WTC11 (cell line): ENCODE measurements around the gene DUSP6. TPM values are rescaled to one million over a fixed set of nuclear protein-coding genes. Genes with fewer than 3 reads are reported as not detected.

ENCODE experiments used
- ATAC-seq: fragments of 200-7000 bp; cut with Tn5 transposase; 2 replicates; pipeline ENCODE4 v1.10.0; 2021; ENCODE audit warnings: mild to moderate bottlenecking, moderate library complexity
- CTCF ChIA-PET: fragments of 300-600 bp; sonication (Branson Sonifier 250); formaldehyde crosslinking; loops from one replicate; lab custom pipeline; 2021; ENCODE audit warnings: antibody characterized with exemption; lab: Charles Lee
- POLR2A ChIA-PET: fragments of 350-600 bp; sonication (Branson Sonifier 250); formaldehyde crosslinking; loops from one replicate; lab custom pipeline; 2021; ENCODE audit warnings: antibody characterized with exemption; lab: Charles Lee
- DNase-seq: peaks from one replicate; pipeline ENCODE4 v3.0.0; 2021; ENCODE audit warnings: low spot score
- H3K27ac Mint-ChIP-seq: 2 replicates; pipeline ENCODE4 v1.8.0; 2021; ENCODE audit warnings: mixed read lengths
- H3K27me3 Mint-ChIP-seq: 2 replicates; pipeline ENCODE4 v1.8.0; 2021; ENCODE audit warnings: low read depth, mild to moderate bottlenecking, moderate library complexity, mixed read lengths
- H3K36me3 Mint-ChIP-seq: 2 replicates; pipeline ENCODE4 v1.8.0; 2021; ENCODE audit warnings: mixed read lengths
- H3K4me1 Mint-ChIP-seq: 2 replicates; pipeline ENCODE4 v1.8.0; 2022; ENCODE audit warnings: mixed read lengths
- H3K4me3 Mint-ChIP-seq: 2 replicates; pipeline ENCODE4 v1.8.0; 2021; ENCODE audit warnings: mild to moderate bottlenecking, moderate library complexity, mixed read lengths
- H3K9me3 Mint-ChIP-seq: 2 replicates; pipeline ENCODE4 v1.8.0; 2021; ENCODE audit warnings: mixed read lengths
- ATF1 ChIP-seq: sonication (generic); formaldehyde crosslinking; IDR thresholded peaks from 2 replicates; pipeline ENCODE4 v1.8.1; 2023; ENCODE audit warnings: mild to moderate bottlenecking, moderate library complexity, missing genetic modification reagents
- CBFB ChIP-seq: sonication (generic); formaldehyde crosslinking; IDR thresholded peaks from 2 replicates; pipeline ENCODE4 v1.8.1; 2022; ENCODE audit warnings: mild to moderate bottlenecking, low read depth, missing genetic modification reagents
- E2F1 ChIP-seq: sonication (generic); formaldehyde crosslinking; IDR thresholded peaks from 2 replicates; pipeline ENCODE4 v1.8.0; 2022; ENCODE audit warnings: mild to moderate bottlenecking, missing genetic modification reagents
- GABPB1 ChIP-seq: sonication (generic); formaldehyde crosslinking; IDR thresholded peaks from 2 replicates; pipeline ENCODE4 v1.8.1; 2023; ENCODE audit warnings: mild to moderate bottlenecking, missing genetic modification reagents
- GRHL2 ChIP-seq: fragments of 250-450 bp; sonication (Bioruptor Pico); IDR thresholded peaks from 2 replicates; pipeline ENCODE4 v1.8.0; 2022; ENCODE audit warnings: mild to moderate bottlenecking, moderate library complexity; ENCODE audit not compliant: insufficient replicate concordance, severe bottlenecking
- NFATC4 ChIP-seq: fragments of 250-450 bp; sonication (Bioruptor Pico); IDR thresholded peaks from 2 replicates; pipeline ENCODE4 v1.9.0; 2021; ENCODE audit warnings: mild to moderate bottlenecking
- NFE2L1 ChIP-seq: sonication (generic); formaldehyde crosslinking; IDR thresholded peaks from 2 replicates; pipeline ENCODE4 v1.8.1; 2023; ENCODE audit warnings: missing genetic modification reagents
- PRRX2 ChIP-seq: fragments of 250-450 bp; sonication (Bioruptor Pico); IDR thresholded peaks from 2 replicates; pipeline ENCODE4 v1.8.0; 2021; ENCODE audit warnings: mild to moderate bottlenecking
- ZBTB21 ChIP-seq: sonication (generic); formaldehyde crosslinking; IDR thresholded peaks from 2 replicates; pipeline ENCODE4 v1.8.1; 2023; ENCODE audit warnings: mild to moderate bottlenecking, missing genetic modification reagents, borderline replicate concordance
- ZNF219 ChIP-seq: sonication (generic); formaldehyde crosslinking; IDR thresholded peaks from 2 replicates; pipeline ENCODE4 v1.8.0; 2023; ENCODE audit warnings: missing genetic modification reagents, mild to moderate bottlenecking, borderline replicate concordance
- ZNF263 ChIP-seq: sonication (generic); formaldehyde crosslinking; IDR thresholded peaks from 2 replicates; pipeline ENCODE4 v1.8.1; 2022; ENCODE audit warnings: low read depth, mild to moderate bottlenecking, moderate library complexity, missing genetic modification reagents
- ZNF281 ChIP-seq: sonication (generic); formaldehyde crosslinking; IDR thresholded peaks from 2 replicates; pipeline ENCODE4 v1.8.0; 2023; ENCODE audit warnings: mild to moderate bottlenecking, missing genetic modification reagents
- ZNF317 ChIP-seq: sonication (generic); formaldehyde crosslinking; IDR thresholded peaks from 2 replicates; pipeline ENCODE4 v1.8.1; 2023; ENCODE audit warnings: low read depth, mild to moderate bottlenecking, moderate library complexity, missing genetic modification reagents, borderline replicate concordance
- ZNF671 ChIP-seq: fragments of 250-450 bp; sonication (Bioruptor Pico); IDR thresholded peaks from 2 replicates; pipeline ENCODE4 v1.8.0; 2021; ENCODE audit warnings: mild to moderate bottlenecking
- total RNA-seq: library from RNA; stranded (reverse); gene quantifications from 3 replicates; pipeline ENCODE4 v1.2.3, GENCODE V29; 2021
- TF ChIP-seq, protein P1 (sequence below): sonication (generic); formaldehyde crosslinking; IDR thresholded peaks from 2 replicates; pipeline ENCODE4 v1.8.0; 2022; ENCODE audit warnings: mild to moderate bottlenecking, missing genetic modification reagents
- TF ChIP-seq, protein P2 (sequence below): fragments of 200-600 bp; IDR thresholded peaks from 2 replicates; pipeline ENCODE4 v1.8.0; 2022; ENCODE audit warnings: antibody characterized with exemption
- TF ChIP-seq, protein P3 (sequence below): fragments of 250-450 bp; sonication (Bioruptor Pico); IDR thresholded peaks from 2 replicates; pipeline ENCODE4 v1.8.0; 2021; ENCODE audit warnings: mild to moderate bottlenecking
- TF ChIP-seq, protein P4 (sequence below): sonication (generic); formaldehyde crosslinking; IDR thresholded peaks from 2 replicates; pipeline ENCODE4 v1.8.1; 2022; ENCODE audit warnings: low read depth, mild to moderate bottlenecking, moderate library complexity, missing genetic modification reagents, borderline replicate concordance

DUSP6 gene
- total RNA-seq, 1 experiment from 2014 or later = 245 TPM

DNA sequence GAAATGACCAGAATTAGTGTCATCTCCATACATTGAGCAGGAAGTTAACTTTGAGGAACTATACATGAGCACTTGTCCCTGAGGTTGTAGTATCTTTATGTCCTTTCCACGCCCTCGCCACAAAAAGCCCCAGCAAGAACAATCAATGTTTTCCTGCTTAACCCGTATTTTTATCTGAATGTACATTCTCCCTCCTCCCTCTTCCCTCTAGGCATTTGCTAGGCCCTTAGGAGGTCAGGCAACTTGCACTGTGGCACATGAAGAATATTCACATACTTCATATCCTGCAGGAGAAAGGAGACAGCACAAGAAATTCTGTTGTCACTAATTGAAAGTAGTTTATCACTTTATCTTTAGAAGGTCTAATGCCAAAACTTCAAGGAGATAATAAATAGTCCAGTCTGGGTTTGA is 18.1 kb upstream of the DUSP6 start (continued):
- no peak for TF ChIP-seq E2F1 (CRISPR knock-in tag)
- no peak for TF ChIP-seq GABPB1 (CRISPR knock-in tag)

DNA sequence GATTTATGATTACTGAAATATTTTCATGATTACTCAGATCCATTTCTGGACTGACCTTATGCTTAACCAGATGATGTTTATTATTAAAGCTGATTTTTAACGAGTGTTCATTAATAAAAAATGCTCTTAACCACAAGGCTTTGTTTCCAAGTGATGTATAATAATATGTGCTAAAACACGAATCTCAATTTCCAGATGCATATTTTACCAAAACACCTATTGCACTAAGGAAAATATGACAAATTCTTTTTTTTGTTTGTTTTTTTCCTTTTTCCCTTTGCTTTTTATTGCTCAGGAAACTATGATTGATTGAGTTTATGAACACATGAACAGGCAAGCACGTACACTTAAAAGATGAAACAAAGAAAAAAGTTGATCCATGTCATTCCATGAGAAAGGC is 16.9 kb upstream of the DUSP6 start:
- no peak for ATAC-seq
- H3K4me3 Mint-ChIP-seq = no peak overlapping the region
- CTCF ChIA-PET = no interaction called here
- H3K27ac Mint-ChIP-seq = no peak overlapping the region
- H3K4me1 Mint-ChIP-seq = peaks cover 42% of the 10 kb centered on the region
- TF ChIP-seq ZNF671 (CRISPR knock-in tag) (no peak), GABPB1 (CRISPR knock-in tag) (no peak), ZNF317 (CRISPR knock-in tag) (no peak), PRRX2 (CRISPR knock-in tag) (no peak), CBFB (CRISPR knock-in tag) (no peak), NFATC4 (CRISPR knock-in tag) (no peak), GRHL2 (CRISPR knock-in tag) (no peak), ATF1 (CRISPR knock-in tag) (no peak), NFE2L1 (CRISPR knock-in tag) (no peak), ZNF263 (CRISPR knock-in tag) (no peak), ZNF281 (CRISPR knock-in tag) (no peak), E2F1 (CRISPR knock-in tag) (no peak), ZBTB21 (CRISPR knock-in tag) (no peak), ZNF219 (CRISPR knock-in tag) (no peak)
- TF ChIP-seq, protein P1, sequence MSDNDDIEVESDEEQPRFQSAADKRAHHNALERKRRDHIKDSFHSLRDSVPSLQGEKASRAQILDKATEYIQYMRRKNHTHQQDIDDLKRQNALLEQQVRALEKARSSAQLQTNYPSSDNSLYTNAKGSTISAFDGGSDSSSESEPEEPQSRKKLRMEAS (CRISPR knock-in tag) = no peak
- TF ChIP-seq, protein P2, sequence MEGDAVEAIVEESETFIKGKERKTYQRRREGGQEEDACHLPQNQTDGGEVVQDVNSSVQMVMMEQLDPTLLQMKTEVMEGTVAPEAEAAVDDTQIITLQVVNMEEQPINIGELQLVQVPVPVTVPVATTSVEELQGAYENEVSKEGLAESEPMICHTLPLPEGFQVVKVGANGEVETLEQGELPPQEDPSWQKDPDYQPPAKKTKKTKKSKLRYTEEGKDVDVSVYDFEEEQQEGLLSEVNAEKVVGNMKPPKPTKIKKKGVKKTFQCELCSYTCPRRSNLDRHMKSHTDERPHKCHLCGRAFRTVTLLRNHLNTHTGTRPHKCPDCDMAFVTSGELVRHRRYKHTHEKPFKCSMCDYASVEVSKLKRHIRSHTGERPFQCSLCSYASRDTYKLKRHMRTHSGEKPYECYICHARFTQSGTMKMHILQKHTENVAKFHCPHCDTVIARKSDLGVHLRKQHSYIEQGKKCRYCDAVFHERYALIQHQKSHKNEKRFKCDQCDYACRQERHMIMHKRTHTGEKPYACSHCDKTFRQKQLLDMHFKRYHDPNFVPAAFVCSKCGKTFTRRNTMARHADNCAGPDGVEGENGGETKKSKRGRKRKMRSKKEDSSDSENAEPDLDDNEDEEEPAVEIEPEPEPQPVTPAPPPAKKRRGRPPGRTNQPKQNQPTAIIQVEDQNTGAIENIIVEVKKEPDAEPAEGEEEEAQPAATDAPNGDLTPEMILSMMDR = no peak
- TF ChIP-seq, protein P3, sequence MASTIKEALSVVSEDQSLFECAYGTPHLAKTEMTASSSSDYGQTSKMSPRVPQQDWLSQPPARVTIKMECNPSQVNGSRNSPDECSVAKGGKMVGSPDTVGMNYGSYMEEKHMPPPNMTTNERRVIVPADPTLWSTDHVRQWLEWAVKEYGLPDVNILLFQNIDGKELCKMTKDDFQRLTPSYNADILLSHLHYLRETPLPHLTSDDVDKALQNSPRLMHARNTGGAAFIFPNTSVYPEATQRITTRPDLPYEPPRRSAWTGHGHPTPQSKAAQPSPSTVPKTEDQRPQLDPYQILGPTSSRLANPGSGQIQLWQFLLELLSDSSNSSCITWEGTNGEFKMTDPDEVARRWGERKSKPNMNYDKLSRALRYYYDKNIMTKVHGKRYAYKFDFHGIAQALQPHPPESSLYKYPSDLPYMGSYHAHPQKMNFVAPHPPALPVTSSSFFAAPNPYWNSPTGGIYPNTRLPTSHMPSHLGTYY (CRISPR knock-in tag) = no peak
- TF ChIP-seq, protein P4, sequence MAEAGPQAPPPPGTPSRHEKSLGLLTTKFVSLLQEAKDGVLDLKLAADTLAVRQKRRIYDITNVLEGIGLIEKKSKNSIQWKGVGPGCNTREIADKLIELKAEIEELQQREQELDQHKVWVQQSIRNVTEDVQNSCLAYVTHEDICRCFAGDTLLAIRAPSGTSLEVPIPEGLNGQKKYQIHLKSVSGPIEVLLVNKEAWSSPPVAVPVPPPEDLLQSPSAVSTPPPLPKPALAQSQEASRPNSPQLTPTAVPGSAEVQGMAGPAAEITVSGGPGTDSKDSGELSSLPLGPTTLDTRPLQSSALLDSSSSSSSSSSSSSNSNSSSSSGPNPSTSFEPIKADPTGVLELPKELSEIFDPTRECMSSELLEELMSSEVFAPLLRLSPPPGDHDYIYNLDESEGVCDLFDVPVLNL (CRISPR knock-in tag) = no peak
- TF ChIP-seq, all 79 proteins: peak for 0
- H3K27me3 Mint-ChIP-seq = no peaks in the 10 kb centered on the region
- no peaks in the 10 kb centered on the region for H3K36me3 Mint-ChIP-seq
- POLR2A ChIA-PET = interaction anchor here (0.7 kb wide), 1 partner anchor 18 kb away, joined by 3 read pairs; no protein-coding TSS in a partner anchor
- DNase-seq = no peak
- no peaks in the 10 kb centered on the region for H3K9me3 Mint-ChIP-seq
